H1 (cell line): Measurements from ENCODE around the gene MATR3. TPM values are rescaled to one million over a fixed set of nuclear protein-coding genes. Genes with fewer than 3 reads are reported as not detected.

Experiments used
- CTCF ChIA-PET: fragments of 300-600 bp; sonication (Branson Sonifier 250); formaldehyde crosslinking; loops from one replicate; lab custom pipeline; 2021; ENCODE audit not compliant: partially characterized antibody; lab: Charles Lee
- POLR2A ChIA-PET: fragments of 300-600 bp; sonication (Branson Sonifier 250); formaldehyde crosslinking; loops from one replicate; lab custom pipeline; 2021; ENCODE audit warnings: inconsistent platforms; ENCODE audit not compliant: partially characterized antibody; lab: Charles Lee
- DNase-seq, 2 experiments: peaks; one replicate each; pipeline versions ENCODE4 v3.0.0 to v3.0.0-alpha.2; 2010 to 2022; ENCODE audit warnings: low spot score in 2 of 2, low read depth in 1 of 2, mixed read lengths in 1 of 2
- FAIRE-seq: peaks from 2 replicates; lab custom pipeline; 2011; peaks lifted over from hg19 to GRCh38; lab: Jason Lieb, UNC
- H2AFZ ChIP-seq: 2 replicates; pipeline ENCODE4 v1.8.1; 2012; ENCODE audit warnings: low read length, inconsistent platforms
- H2AK5ac ChIP-seq: 2 replicates; pipeline ENCODE4 v1.6.1; 2013; ENCODE audit warnings: low read depth, low read length
- H2BK120ac ChIP-seq: replicated peaks from 2 replicates; pipeline ENCODE3; 2013; ENCODE audit warnings: low read depth, low read length, inconsistent platforms
- H2BK12ac ChIP-seq: 2 replicates; pipeline ENCODE4 v1.6.1; 2013; ENCODE audit warnings: low read depth, low read length
- H2BK15ac ChIP-seq: 2 replicates; pipeline ENCODE4 v1.6.1; 2013; ENCODE audit warnings: low read length
- H2BK20ac ChIP-seq: 2 replicates; pipeline ENCODE4 v1.6.1; 2013; ENCODE audit warnings: low read length
- H2BK5ac ChIP-seq: 2 replicates; pipeline ENCODE4 v1.6.1; 2013; ENCODE audit warnings: low read depth, low read length
- H3K14ac ChIP-seq: 2 replicates; pipeline ENCODE4 v1.6.1; 2013; ENCODE audit warnings: inconsistent platforms; ENCODE audit not compliant: insufficient read length
- H3K18ac ChIP-seq: 2 replicates; pipeline ENCODE4 v1.6.1; 2013; ENCODE audit warnings: low read length; ENCODE audit errors: extremely low read depth
- H3K23ac ChIP-seq: 2 replicates; pipeline ENCODE4 v1.6.1; 2013; ENCODE audit warnings: inconsistent platforms; ENCODE audit not compliant: insufficient read length
- H3K23me2 ChIP-seq: 2 replicates; pipeline ENCODE4 v1.6.1; 2013; ENCODE audit warnings: low read depth, low read length
- H3K27ac ChIP-seq: 2 replicates; pipeline ENCODE4 v1.6.1; 2011; ENCODE audit warnings: low read depth, low read length, inconsistent platforms
- H3K27me3 ChIP-seq, 4 experiments: replicated peaks in 1 of 4; 1 replicate in 1 of 4; 2 replicates in 3 of 4; pipeline versions ENCODE4 v1.6.1 to v1.8.1; 2011 to 2013; ENCODE audit warnings: low read length in 3 of 4, mild to moderate bottlenecking in 3 of 4, inconsistent platforms in 2 of 4, mixed read lengths in 2 of 4, moderate library complexity in 1 of 4; ENCODE audit not compliant: control insufficient read depth in 3 of 4, insufficient read depth in 3 of 4; ENCODE audit errors: extremely low read depth in 1 of 4
- H3K36me3 ChIP-seq, 4 experiments: 2 replicates each; pipeline versions ENCODE4 v1.6.1 to v1.8.1; 2011 to 2013; ENCODE audit warnings: mild to moderate bottlenecking in 4 of 4, low read length in 3 of 4, moderate library complexity in 2 of 4, control low read depth in 1 of 4, inconsistent platforms in 1 of 4; ENCODE audit not compliant: insufficient read depth in 4 of 4, control insufficient read depth in 2 of 4
- H3K4ac ChIP-seq: replicated peaks from 2 replicates; pipeline ENCODE3; 2013; ENCODE audit warnings: low read length, low read depth, mixed read lengths, inconsistent platforms; ENCODE audit not compliant: insufficient read length
- H3K4me1 ChIP-seq, 4 experiments: replicated peaks in 1 of 4; 1 replicate in 1 of 4; 2 replicates in 3 of 4; pipeline versions ENCODE4 v1.6.1 to v1.8.1; 2011 to 2013; ENCODE audit warnings: low read length in 3 of 4, inconsistent platforms in 2 of 4, mixed read lengths in 1 of 4; ENCODE audit not compliant: insufficient read depth in 4 of 4, control insufficient read depth in 3 of 4
- H3K4me2 ChIP-seq, 2 experiments: 2 replicates each; pipeline versions ENCODE4 v1.6.1 to v1.8.1; 2011 to 2013; ENCODE audit warnings: low read depth in 2 of 2, low read length in 2 of 2, control low read depth in 1 of 2, inconsistent platforms in 1 of 2, mild to moderate bottlenecking in 1 of 2; ENCODE audit not compliant: insufficient read depth in 1 of 2
- H3K4me3 ChIP-seq, 4 experiments: fragments of 200-600, 300-600 bp in 1 of 4; sonication (generic), shearing (Covaris generic), sonication (Bioruptor Twin) in 1 of 4; 2 replicates each; pipeline versions ENCODE4 v1.5.1 to v1.8.1; 2011 to 2016; ENCODE audit warnings: low read length in 4 of 4, low read depth in 3 of 4, control low read depth in 2 of 4, inconsistent platforms in 2 of 4, mild to moderate bottlenecking in 2 of 4, mixed read lengths in 1 of 4, moderate library complexity in 1 of 4; ENCODE audit not compliant: insufficient read depth in 2 of 4; ENCODE audit errors: extremely low read depth in 1 of 4
- H3K56ac ChIP-seq: replicated peaks from 2 replicates; pipeline ENCODE3; 2013; ENCODE audit warnings: low read depth, mild to moderate bottlenecking, mixed read lengths, low read length, inconsistent platforms; ENCODE audit not compliant: insufficient read length
- H3K79me1 ChIP-seq: 2 replicates; pipeline ENCODE4 v1.6.1; 2013; ENCODE audit warnings: low read depth, low read length, control low read depth
- H3K79me2 ChIP-seq, 2 experiments: 2 replicates each; pipeline versions ENCODE4 v1.6.1 to v1.8.1; 2012 to 2013; ENCODE audit warnings: low read length in 2 of 2, mild to moderate bottlenecking in 2 of 2, inconsistent platforms in 1 of 2; ENCODE audit not compliant: insufficient read depth in 2 of 2, control insufficient read depth in 1 of 2
- H3K9ac ChIP-seq, 4 experiments: replicated peaks in 1 of 4; 1 replicate in 1 of 4; 2 replicates in 3 of 4; pipeline versions ENCODE4 v1.6.1 to v1.8.1; 2011 to 2013; ENCODE audit warnings: low read depth in 3 of 4, low read length in 3 of 4, control low read depth in 2 of 4, mild to moderate bottlenecking in 2 of 4, moderate library complexity in 2 of 4, inconsistent platforms in 1 of 4; ENCODE audit errors: extremely low read depth in 1 of 4
- H3K9me3 ChIP-seq, 2 experiments: 2 replicates each; pipeline versions ENCODE4 v1.6.1 to v1.8.1; 2012 to 2013; ENCODE audit warnings: mild to moderate bottlenecking in 2 of 2, moderate library complexity in 2 of 2, control low read depth in 1 of 2, inconsistent platforms in 1 of 2, low read depth in 1 of 2, low read length in 1 of 2, mixed read lengths in 1 of 2; ENCODE audit not compliant: insufficient read depth in 2 of 2
- H4K20me1 ChIP-seq, 2 experiments: replicated peaks in 1 of 2; 2 replicates each; pipeline versions ENCODE3 to v1.8.1; 2011 to 2013; ENCODE audit warnings: inconsistent platforms in 2 of 2, low read length in 2 of 2, mild to moderate bottlenecking in 1 of 2; ENCODE audit not compliant: insufficient read depth in 2 of 2, control insufficient read depth in 1 of 2
- H4K5ac ChIP-seq: 2 replicates; pipeline ENCODE4 v1.6.1; 2013; ENCODE audit warnings: low read length, low read depth, mixed read lengths, inconsistent platforms; ENCODE audit not compliant: insufficient read length
- H4K8ac ChIP-seq: 2 replicates; pipeline ENCODE4 v1.8.0; 2013; ENCODE audit warnings: mild to moderate bottlenecking, moderate library complexity, low read length, inconsistent platforms; ENCODE audit not compliant: insufficient read depth; ENCODE audit errors: extremely low read depth
- H4K91ac ChIP-seq: replicated peaks from 2 replicates; pipeline ENCODE3; 2013; ENCODE audit warnings: low read length, mixed read lengths, inconsistent platforms; ENCODE audit not compliant: insufficient read length
- CHD2 ChIP-seq: IDR thresholded peaks from 2 replicates; pipeline ENCODE4 v1.6.1; 2012; ENCODE audit warnings: low read length, improper control_type of control experiment
- POLR2AphosphoS5 ChIP-seq: IDR thresholded peaks from 2 replicates; pipeline ENCODE4 v1.6.1; 2011; ENCODE audit warnings: low read depth, low read length
- WGBS, 2 experiments: shearing (Covaris generic) in 1 of 2; methylation state at CpG; one replicate each; pipeline versions ENCODE4 v1.1.6 to v1.1.7; 2013 to 2015; ENCODE audit warnings: low lambda C conversion rate in 2 of 2, mixed read lengths in 2 of 2, inconsistent platforms in 1 of 2, low coverage in 1 of 2, missing lambda C conversion rate in 1 of 2; ENCODE audit not compliant: insufficient replicate concordance in 2 of 2, insufficient coverage in 1 of 2, insufficient read length in 1 of 2; ENCODE audit errors: extremely low coverage in 1 of 2, missing lambda C conversion rate in 1 of 2; 5-methylcytosine and 5-hydroxymethylcytosine counted together
- polyA plus RNA-seq, 7 experiments: library from polyadenylated mRNA; depleted of rRNA in 3 of 7; stranded (reverse) in 5 of 7; unstranded in 2 of 7; fragments of >200 nt in 5 of 7; fragments of 200-250 nt in 2 of 7; gene quantifications; 1 replicate in 5 of 7; 2 replicates in 1 of 7; 4 replicates in 1 of 7; pipeline versions ENCODE4 v1.2.1 to v1.2.3, GENCODE V29; 2011 to 2013; ENCODE audit warnings: missing spikeins in 2 of 7, mixed read lengths in 2 of 7
- total RNA-seq: library from RNA; stranded (reverse); fragmentation: NEBNext Ultra II Directional; extraction: Animal tissue kit (Norgen Biotek cat#: 25700); gene quantifications from 2 replicates; pipeline ENCODE4 v1.2.1, GENCODE V29; 2021

MATR3 gene
- total and polyA plus RNA-seq, 2 of the 8 experiments (the other 6 are each of a cell fraction or from before 2014, with no cell fraction given) = 116 to 389 TPM

- H3K4ac ChIP-seq = no peak overlapping the region
- H4K91ac ChIP-seq = no peak overlapping the region
- H2BK15ac ChIP-seq = no peak overlapping the region
- peak overlapping the region; percentile 3 for H4K5ac ChIP-seq
- TF ChIP-seq CHD2 = no peak
- peak; percentile 51; the same call in 1 of the 2 replicates for TF ChIP-seq POLR2AphosphoS5
- peaks cover 12% of the 10 kb centered on the region for H3K23me2 ChIP-seq
- no peak for FAIRE-seq
- H3K4me3 ChIP-seq = peak overlapping the region; percentile 7 to 94 (median 22); a peak in 6 of 8 replicates
- peaks cover 4 to 58% of the 10 kb centered on the region in 2 experiments; a peak in 2 of 4 replicates for H3K79me2 ChIP-seq
- no peak overlapping the region for H3K56ac ChIP-seq
- no peak overlapping the region for H2BK20ac ChIP-seq
- DNase-seq = no peak
- peaks cover 9 to 23% of the 10 kb centered on the region in 2 experiments for H4K20me1 ChIP-seq
- no peak overlapping the region for H3K23ac ChIP-seq
- no peak overlapping the region for H3K14ac ChIP-seq
- H3K4me1 ChIP-seq = peaks cover 17 to 27% (median 22%) of the 10 kb centered on the region in 4 experiments
- peak overlapping the region in 2 of 4 experiments; percentile 33 to 36; a peak in 3 of 7 replicates for H3K9ac ChIP-seq
- H2AK5ac ChIP-seq = no peak overlapping the region
- peak overlapping the region; percentile 77 to 94 for H3K4me2 ChIP-seq
- ChIA-PET POLR2A (interaction anchor here (0.6 to 51.1 kb wide), 16 partner anchors 10 to 761 kb away, joined by 3 to 1766 read pairs (median 5); partner anchors contain the start of genes ETF1, MATR3, MZB1 and PAIP2), CTCF (interaction anchor here (0.6 to 1.7 kb wide), 5 partner anchors 10 to 682 kb away, joined by 3 to 5 read pairs (median 4); no protein-coding TSS in a partner anchor)
- WGBS, 2 experiments = 58% methylated on average over 5 of the region's 5 CpGs; no CpG with 5 or more reads in 1 of the 2 experiments
- H4K8ac ChIP-seq = no peak overlapping the region
- H2BK12ac ChIP-seq = no peak overlapping the region
- no peak overlapping the region; the same call in none of the 2 replicates for H3K18ac ChIP-seq
- H3K27ac ChIP-seq = no peak overlapping the region; the same call in 1 of the 2 replicates
- no peaks in the 10 kb centered on the region for H3K9me3 ChIP-seq
- H2BK5ac ChIP-seq = peak overlapping the region; percentile 73
- H2AFZ ChIP-seq = no peak overlapping the region
- no peak overlapping the region for H2BK120ac ChIP-seq
- no peaks in the 10 kb centered on the region for H3K27me3 ChIP-seq
- H3K36me3 ChIP-seq = peaks cover 31 to 77% (median 61%) of the 10 kb centered on the region in 4 experiments
- H3K79me1 ChIP-seq = no peaks in the 10 kb centered on the region
Observed at GRCh38 chr5:139277171-139277570, 16.4 kb upstream of the MATR3 start.
